Measurements from ENCODE around the gene HAUS7.

HAUS7 gene

DNA sequence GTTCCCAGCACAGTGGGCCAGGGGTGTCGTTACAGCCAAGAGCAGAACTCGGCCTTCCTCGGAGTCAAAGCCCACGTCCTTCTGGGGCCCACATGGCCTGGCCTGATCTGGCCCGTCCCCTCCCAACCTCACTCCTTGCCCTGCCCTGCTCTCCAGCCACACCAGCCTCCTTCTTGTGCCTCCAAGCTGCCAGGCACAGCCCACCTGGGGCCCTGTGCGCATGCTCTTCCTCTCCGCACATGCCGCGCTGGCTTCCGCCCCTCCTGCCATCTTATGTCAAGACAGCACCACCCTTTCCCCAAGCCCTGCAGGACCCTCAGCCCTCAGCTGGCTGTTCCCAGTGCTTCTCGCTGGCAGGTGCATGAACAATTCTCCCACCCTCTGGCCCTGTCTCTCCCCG lies 6.8 kb downstream of the HAUS7 start:
- no peak overlapping the region for H3K27ac ChIP-seq
- H3K36me3 ChIP-seq (ENCODE audit: insufficient read depth): no peaks in the 10 kb centered on the region

DNA sequence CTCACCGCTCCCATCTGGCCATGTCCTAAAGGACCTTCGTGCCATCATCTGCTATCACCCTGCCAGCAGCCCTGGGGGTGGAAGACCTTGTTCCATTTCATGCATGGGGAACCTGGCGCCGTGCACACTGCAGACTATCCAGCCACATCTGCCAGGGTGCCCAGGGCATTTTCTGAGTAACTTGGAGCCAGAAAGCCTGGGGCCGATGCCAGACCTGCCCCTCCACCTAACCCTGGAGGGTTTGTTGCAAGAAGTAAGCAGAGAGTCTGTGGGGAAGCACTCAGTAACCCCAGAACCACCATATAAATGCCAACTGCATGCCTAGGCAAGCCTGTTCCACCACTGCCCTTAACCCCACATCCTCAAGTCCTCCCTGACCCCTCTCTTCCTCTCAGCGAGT lies 7.3 kb downstream of the HAUS7 start:
- Histone ChIP-seq H3K9ac (no peak overlapping the region), H3K4me3 (IDR thresholded peaks at IDR 0.05; ENCODE audit: insufficient read depth, low read depth, low read length) (no peak overlapping the region), H3K4me2 (no peak overlapping the region), H2AFZ (ENCODE audit: low read depth) (no peak overlapping the region), H3K27ac (no peak overlapping the region), H3K4me1 (ENCODE audit: low read depth, poor library complexity, severe bottlenecking) (no peaks in the 10 kb centered on the region), H3K36me3 (ENCODE audit: insufficient read depth) (no peaks in the 10 kb centered on the region), H3K27me3 (ENCODE audit: insufficient read depth, low read depth) (no peaks in the 10 kb centered on the region), H4K20me1 (ENCODE audit: insufficient read depth) (no peaks in the 10 kb centered on the region), H3K79me2 (ENCODE audit: insufficient read depth, low read depth) (no peaks in the 10 kb centered on the region)
- TF ChIP-seq, protein P1, sequence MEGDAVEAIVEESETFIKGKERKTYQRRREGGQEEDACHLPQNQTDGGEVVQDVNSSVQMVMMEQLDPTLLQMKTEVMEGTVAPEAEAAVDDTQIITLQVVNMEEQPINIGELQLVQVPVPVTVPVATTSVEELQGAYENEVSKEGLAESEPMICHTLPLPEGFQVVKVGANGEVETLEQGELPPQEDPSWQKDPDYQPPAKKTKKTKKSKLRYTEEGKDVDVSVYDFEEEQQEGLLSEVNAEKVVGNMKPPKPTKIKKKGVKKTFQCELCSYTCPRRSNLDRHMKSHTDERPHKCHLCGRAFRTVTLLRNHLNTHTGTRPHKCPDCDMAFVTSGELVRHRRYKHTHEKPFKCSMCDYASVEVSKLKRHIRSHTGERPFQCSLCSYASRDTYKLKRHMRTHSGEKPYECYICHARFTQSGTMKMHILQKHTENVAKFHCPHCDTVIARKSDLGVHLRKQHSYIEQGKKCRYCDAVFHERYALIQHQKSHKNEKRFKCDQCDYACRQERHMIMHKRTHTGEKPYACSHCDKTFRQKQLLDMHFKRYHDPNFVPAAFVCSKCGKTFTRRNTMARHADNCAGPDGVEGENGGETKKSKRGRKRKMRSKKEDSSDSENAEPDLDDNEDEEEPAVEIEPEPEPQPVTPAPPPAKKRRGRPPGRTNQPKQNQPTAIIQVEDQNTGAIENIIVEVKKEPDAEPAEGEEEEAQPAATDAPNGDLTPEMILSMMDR (conservative IDR thresholded peaks at IDR 0.05; ENCODE audit: low read depth, low read length): no peak

More for the DNA sequence above, 6.8 kb downstream of the HAUS7 start:
- H2AFZ ChIP-seq (ENCODE audit: low read depth): no peak overlapping the region
- H4K20me1 ChIP-seq (ENCODE audit: insufficient read depth): no peaks in the 10 kb centered on the region
- TF ChIP-seq, protein P1 (conservative IDR thresholded peaks at IDR 0.05; ENCODE audit: low read depth, low read length): no peak
- H3K4me1 ChIP-seq (ENCODE audit: low read depth, poor library complexity, severe bottlenecking): no peaks in the 10 kb centered on the region
- H3K79me2 ChIP-seq (ENCODE audit: insufficient read depth, low read depth): no peaks in the 10 kb centered on the region
- H3K9ac ChIP-seq: no peak overlapping the region
- no peaks in the 10 kb centered on the region for H3K27me3 ChIP-seq (ENCODE audit: insufficient read depth, low read depth)
- no peak overlapping the region for H3K4me2 ChIP-seq
- no peak overlapping the region for H3K4me3 ChIP-seq (IDR thresholded peaks at IDR 0.05; ENCODE audit: insufficient read depth, low read depth, low read length)

DNA sequence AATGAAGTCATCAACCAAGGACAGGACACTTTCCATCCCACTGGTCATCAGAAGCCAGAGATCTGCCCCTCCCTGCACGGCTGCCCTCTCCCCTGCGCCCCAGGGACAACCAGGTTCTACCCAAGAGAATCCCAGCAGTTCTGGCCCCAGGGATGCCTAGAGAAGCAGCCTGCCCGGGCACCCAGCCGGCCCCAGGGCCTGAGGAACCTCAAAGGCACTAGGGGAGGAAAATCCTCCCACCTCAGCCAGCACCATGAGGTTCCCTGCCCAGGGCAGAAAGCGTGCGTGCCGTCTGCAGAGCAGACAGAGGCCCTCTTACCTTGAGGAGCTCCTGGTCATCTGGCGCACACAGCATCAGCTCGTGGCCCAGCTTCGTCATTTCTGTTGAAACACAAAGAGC lies 8.1 kb downstream of the HAUS7 start:
- Histone ChIP-seq H3K4me2 (no peak overlapping the region), H2AFZ (ENCODE audit: low read depth) (no peak overlapping the region), H3K36me3 (ENCODE audit: insufficient read depth) (no peaks in the 10 kb centered on the region), H3K27ac (no peak overlapping the region), H3K27me3 (ENCODE audit: insufficient read depth, low read depth) (no peaks in the 10 kb centered on the region), H3K4me1 (ENCODE audit: low read depth, poor library complexity, severe bottlenecking) (no peaks in the 10 kb centered on the region), H3K79me2 (ENCODE audit: insufficient read depth, low read depth) (no peaks in the 10 kb centered on the region), H3K4me3 (IDR thresholded peaks at IDR 0.05; ENCODE audit: insufficient read depth, low read depth, low read length) (no peak overlapping the region), H4K20me1 (ENCODE audit: insufficient read depth) (no peaks in the 10 kb centered on the region), H3K9ac (no peak overlapping the region)
- TF ChIP-seq, protein P1 (conservative IDR thresholded peaks at IDR 0.05; ENCODE audit: low read depth, low read length): no peak

DNA sequence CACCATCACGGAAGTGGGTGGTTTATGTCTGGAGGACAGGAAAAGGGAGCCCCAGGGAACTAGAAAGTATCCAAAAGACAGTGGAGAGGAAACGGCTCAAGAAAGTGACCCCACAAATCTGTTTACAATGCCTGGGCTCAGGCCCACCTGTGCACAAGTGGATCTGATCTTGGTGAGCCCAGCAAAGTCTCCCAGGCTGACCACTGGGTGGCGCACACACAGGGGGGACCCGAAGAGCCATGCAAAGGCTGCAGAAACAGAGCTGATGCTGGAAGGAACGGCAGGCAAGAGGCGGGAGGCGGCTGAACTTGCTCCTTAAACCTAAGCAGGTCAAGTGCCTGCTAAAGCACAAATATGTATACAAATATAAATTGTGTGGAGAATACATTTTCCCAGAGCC lies 9.6 kb downstream of the HAUS7 start:
- Histone ChIP-seq H3K36me3 (ENCODE audit: insufficient read depth) (no peaks in the 10 kb centered on the region), H3K9ac (no peak overlapping the region), H3K27ac (no peak overlapping the region), H3K27me3 (ENCODE audit: insufficient read depth, low read depth) (no peaks in the 10 kb centered on the region), H3K79me2 (ENCODE audit: insufficient read depth, low read depth) (no peaks in the 10 kb centered on the region), H3K4me1 (ENCODE audit: low read depth, poor library complexity, severe bottlenecking) (no peaks in the 10 kb centered on the region), H4K20me1 (ENCODE audit: insufficient read depth) (no peaks in the 10 kb centered on the region), H2AFZ (ENCODE audit: low read depth) (no peak overlapping the region), H3K4me2 (no peak overlapping the region), H3K4me3 (IDR thresholded peaks at IDR 0.05; ENCODE audit: insufficient read depth, low read depth, low read length) (no peak overlapping the region)
- TF ChIP-seq, protein P1 (conservative IDR thresholded peaks at IDR 0.05; ENCODE audit: low read depth, low read length): no peak; the same call in 1 of the 2 replicates

Data from KMS-11 (cell line).